GM18870 (cell line): ENCODE results near the gene CENPB.

Experiments
- ATAC-seq: cut with Tn5 transposase; IDR thresholded peaks from one replicate; pipeline ENCODE4 v1.9.1; 2021; ENCODE audit warnings: moderate library complexity; ENCODE audit not compliant: unreplicated experiment

Gene CENPB

DNA sequence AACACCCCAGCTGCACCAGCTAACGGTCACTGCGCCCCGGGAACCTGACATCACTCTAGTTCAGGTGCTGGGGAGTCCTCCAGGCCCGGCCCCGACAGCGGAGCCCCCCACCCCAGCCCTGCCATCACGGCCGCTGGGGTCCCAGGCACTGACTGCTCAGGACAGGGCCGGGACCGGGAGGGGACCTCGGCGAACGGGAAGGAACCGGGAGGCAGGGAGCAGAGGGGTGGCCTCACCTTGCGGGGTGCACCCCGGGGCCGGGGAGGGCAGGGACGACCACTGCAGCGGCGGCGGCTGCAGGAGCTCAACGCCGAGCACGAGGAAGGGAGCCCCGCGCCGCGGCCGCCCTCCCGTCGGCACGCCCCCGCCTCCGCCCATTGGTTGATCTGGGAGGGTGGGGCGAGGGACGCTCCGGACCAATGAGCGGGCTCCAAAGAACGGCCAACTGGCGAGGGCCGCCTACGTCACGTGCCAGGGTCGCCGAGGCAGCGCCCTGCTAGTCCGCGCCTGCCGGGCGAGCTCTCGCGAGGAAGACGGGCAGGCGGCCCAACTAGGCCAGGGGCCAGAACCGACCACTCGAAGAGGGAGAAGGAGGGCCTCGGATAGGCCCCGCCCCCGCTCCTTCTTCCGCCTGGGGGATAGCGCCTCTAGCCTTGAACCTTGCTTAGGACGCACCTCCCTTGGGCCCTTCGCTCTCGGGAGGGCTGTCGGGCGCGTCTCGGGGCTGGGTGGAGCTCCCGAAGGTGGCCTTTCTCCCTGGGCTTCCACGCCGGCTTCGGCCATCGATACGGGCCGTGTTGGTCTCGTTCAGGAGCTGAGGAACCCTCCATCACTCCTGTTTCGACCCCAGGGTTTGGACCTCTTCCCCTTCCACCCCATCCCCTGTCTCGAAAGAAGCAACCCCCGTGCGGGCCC, 18.9 kb downstream of the CENPB start, which contains the start of gene ADISSP:
Gene ADISSP, minus strand, starts transcription at position 327 of the 915 bp plus-strand sequence. CDS start 7,653 bp downstream, outside the sequence.
- ATAC-seq: peak; percentile 87

DNA sequence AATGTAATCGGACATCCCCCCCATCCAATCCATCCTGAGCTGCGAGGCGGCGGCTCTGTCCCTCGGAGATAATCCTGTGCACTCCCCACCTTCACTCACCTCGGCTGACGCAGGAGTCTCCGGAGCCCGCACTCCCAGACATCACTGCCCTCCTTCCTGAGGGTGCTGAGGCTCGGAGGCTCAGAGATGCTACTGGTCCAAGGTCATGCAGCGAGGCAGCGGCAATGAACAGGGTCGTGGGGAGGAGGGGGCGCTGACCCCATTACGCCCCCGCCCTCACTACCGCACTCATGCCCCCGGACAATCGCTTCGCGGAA, 19.5 kb downstream of the CENPB start:
- ATAC-seq: no peak

DNA sequence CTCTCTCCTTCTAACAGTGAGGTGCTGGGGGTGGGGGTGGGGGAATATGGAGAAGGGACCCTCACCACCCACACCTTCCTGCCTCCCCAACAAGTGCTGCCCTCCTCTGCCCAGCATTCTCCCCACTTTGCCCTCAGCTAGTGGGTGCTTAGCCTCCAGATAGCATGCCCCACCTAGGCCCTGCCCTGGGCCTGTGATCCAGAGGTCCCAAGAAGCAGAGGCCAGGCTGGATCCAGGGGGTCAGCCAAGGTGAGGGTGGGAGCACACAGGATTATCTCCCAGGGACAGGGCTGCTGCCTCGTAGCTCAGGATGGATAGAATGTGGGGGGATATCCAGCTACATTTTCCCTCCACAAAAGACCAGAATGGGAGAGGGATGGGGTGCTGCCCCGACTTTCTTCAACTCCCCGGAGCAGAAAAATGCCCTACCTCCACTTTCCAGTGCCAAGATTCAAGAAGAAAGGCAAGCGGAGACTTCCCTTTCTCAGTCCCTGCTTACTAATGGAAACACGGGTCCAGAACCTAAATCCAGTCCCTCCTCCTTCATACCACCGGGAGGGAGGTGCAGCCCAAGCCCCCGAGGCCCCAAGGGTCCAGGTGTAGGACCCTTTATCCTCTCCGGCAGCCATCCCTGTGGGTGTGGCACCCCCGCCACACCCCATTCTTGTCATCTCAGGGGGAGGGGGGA, 20.0 kb downstream of the CENPB start:
- no peak for ATAC-seq

DNA sequence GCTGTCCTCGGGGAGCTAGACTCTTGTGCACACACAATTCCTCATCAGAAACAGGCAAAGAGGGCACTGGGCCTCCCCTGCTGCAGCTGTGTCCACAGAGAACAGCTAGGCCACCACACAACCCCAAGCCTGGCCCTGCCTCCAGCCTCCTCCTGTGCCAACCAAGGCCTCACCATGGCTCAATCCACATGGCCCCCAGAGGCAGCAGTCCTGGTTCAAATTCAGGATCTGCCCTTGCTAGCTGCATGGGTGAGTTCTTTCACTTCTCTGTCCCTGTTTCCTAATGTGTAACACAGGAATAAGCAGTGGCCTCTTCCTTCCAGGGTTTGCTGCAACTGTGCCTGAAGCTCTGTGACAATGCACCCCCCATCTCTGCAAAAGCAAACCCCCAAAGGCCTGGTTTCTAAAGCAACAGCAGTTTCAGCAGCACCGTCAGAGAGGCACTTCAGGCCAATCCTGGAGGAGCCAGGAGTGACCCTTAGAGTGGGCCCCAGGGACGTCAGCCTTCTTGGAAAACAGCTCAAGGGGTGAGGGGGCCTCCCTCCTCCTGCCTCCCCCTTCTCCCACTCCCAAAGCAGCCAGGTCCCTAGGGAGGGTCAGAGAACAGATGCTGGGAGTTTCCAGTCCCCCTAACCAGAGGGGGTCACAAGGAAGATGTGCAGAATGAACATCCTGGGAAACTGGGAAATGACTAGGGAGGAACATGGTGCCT, 21.2 kb downstream of the CENPB start:
- no peak for ATAC-seq

DNA sequence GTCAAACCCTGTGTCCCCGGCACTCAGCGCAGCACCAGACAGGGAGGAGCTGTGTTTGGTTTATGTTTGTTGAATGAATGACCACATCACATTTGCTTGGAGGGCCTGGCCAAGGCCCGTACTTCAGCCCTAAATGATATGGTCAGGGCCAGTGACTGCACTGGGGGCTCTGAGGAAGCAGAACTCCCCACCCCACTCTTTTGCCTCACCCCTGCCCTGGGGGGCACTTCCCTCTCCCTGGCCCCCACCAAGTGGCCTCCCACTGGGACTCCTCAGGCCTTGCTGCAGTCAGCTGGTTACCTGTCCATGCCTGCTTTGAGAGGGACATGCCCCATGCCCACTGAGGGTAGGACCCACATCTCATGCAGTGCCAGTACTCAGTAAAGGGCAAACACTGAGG, 21.9 kb downstream of the CENPB start:
- ATAC-seq: no peak

DNA sequence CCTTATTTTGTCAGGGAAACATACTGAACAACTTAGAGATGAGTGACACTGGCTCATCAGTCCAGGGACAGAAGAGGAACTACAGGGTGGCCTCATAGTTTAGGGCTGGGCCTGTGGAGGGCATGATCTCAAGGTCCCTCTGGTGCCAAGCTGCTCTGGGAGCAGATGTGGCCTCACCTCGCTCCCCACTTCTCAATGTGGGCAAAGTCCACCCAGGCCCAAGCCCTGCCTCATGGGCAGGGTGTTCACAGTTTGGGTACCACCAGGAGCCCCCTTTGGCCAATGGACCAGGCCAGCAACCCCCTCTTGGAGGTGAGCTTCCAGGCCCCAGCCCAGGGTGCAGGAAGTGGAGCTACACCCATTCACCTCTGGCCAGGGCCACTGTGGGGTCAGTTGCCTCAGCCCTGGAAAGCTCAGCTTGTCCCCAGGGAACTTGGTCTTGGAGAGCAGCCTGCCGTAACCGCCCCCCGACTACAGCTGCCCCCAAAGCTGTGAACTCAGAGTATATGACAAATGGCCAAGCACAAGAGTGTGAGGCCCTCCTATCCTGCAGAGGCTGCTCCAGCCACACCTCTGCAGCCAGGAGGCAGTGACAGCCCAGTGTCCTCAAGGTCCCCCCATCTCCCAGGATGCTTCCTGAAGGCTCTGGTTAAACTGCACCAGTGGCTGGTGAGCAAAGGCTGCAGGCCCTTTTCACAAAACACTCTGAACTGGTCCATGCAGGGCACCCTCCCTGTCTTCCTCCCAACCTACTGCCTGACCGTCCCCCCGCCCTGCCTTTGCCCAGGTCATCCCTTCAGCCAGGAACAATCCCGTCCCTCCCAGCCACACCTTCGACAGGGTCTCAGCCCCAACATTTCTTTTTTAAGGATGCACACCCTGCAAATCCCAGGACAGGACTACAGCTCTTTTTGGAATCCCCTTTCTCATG, 22.6 kb downstream of the CENPB start:
- ATAC-seq: no peak

DNA sequence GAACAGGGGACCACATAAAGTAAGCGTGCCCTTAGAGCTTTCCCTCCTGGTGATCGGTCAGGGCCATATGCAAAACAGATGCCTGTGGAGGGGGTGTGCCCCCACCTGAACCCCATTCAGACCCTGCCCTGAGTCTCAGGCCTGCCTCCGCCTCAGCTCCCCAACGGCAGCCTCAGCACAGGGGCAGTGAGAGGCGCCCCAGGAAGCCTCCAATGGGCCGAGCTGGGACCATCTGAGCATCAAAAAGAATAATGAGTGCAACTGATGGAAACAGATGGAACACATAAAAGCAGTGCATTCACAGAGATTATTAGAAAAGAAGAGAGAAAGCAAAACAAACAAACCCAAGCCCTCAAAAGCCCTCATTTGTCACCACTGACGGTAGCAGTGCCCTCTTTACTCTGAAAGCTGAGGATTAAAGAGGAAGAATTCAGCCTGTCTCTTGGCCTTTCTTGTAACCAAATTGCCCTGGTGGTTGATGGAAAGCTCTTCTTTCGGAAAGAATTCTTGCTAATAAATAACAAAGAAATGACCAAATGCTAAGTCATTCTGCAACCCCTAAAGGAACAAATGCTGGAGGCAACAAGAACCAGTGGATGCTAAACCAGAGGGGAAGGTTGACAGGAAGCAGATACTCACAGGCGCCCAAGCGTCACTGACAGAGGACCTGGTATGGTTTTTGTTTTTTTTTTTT, 25.7 kb downstream of the CENPB start:
- ATAC-seq: no peak

DNA sequence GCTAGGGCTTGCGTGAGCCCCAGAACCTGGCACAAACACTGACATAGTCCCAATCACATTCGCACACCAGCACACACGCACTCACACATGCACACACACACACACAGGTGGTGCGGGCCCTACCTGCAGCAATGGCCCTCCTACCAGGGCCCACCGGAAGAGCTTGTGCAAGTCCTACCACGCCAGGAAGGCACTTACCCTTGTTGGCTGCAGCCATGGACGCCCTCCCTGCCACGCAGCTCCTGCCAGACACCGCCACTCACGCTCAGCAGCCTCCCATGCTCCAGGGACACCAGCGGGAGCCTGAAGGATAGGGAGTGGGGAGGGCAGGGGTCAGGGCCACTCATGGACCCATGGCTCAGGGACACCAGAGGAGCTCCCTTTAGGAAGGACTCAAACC, 26.7 kb downstream of the CENPB start:
- no peak for ATAC-seq

DNA sequence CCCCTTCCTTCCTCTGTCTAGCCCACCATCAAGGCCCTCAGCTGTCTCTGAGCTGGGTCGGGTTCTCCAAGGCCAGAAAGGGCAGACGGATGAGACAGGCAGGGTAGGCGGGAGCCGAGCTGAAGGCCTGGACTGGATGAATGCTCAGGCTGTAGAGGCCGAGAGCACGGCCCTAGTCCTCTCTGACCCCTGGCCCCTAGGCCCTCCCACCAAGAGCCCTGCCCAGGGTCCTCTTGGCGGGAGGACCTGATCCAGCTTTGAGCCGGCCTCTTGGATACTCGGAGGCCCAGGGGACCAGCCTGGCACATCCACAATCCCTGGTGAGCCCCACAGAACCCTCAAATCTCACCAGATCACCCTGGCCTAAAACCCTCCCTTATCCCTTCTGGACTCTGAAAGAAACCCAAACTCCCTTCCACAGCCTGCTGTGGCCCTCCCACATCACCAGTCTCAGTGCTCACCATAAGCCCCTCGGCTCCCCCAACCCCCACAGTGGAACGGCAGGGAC, 27.2 kb downstream of the CENPB start:
- no peak for ATAC-seq

DNA sequence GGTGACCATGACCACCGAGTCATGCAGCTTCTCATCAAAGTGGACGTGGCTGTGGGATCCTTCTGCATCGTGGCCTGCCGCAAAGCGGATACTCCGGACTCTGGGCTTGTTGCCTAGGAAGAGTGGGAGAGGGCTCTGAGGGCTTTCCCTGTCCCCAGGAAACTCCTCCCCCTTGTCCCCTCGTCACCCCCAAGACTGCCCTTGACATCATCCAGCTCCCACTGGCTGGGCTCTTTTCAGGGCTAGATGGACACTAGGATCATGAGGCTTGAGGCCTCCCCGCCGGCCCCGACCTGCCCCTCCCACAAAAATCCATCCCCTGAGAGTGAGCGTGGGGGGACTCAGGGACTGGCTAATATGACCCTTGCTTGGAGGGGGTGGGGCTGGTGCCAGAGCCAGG, 28.0 kb downstream of the CENPB start:
- no peak for ATAC-seq

DNA sequence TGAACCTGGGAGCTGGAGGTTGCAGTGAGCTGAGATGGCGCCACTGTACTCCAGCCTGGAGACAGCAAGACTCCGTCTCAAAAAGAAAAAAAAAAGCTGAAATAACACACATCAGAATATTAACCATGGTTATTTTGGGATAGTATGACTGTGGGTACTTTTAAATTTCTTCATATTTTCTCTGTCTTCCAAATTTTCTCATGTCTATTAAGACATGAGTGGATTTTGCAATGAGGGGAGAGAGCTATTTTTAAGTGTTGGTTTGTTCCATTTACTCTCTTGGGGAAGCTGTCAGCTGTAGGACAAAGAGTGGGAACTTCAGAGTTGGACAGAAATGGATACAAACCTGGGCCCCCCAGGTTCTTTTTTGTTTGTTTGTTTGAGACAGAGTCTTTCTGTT, 29.3 kb downstream of the CENPB start:
- no peak for ATAC-seq

DNA sequence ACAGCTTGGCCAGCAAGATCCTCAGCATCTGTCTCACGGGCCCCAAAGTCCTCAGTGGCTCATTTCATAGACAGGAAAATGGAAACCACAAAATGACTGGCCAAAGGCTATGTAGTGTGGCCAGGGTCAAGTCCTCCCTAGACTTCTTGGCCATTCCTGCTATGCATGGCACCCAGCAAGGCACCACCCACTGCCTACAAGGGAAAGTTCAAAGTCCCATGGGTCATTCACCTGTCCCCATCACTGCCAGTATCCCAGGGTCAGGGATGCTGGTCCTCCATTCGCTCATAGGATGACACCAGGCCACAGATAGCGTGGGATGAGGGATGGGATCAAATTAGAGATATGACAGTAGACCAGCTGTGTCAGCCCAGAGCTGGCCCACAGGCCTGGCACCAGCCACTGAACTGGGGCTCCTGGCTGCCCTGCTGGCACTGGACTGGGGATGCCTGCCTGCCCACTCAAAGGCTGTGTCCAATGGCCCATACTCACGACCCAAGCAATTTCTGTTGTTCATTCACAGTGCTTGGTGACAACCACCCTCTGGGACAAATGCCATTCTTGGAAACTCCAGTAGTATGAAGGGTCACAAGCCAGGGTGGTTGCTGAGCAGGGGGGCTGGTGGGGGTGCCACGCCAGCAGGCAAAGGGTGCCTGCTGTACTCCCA, 30.6 kb downstream of the CENPB start:
- no peak for ATAC-seq

DNA sequence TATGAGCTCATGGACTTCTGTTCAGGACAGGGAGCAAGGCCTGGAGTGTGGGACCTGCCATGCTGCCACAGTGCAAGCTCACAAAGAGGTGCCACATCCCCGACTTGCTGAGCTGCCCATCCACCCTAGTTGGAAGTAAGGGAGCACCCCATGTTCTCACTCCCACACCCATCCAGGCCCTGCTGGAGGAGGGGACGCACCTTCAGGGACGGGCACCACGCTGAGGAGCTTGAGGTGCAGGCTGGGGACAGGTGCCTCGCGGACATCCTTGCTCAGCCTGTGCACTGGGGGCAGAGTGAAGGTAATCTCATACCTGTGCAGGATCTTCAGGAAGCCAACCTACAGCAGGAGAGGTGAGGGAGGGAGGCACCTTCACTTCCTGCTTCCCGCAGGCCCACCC, 31.3 kb downstream of the CENPB start:
- no peak for ATAC-seq

DNA sequence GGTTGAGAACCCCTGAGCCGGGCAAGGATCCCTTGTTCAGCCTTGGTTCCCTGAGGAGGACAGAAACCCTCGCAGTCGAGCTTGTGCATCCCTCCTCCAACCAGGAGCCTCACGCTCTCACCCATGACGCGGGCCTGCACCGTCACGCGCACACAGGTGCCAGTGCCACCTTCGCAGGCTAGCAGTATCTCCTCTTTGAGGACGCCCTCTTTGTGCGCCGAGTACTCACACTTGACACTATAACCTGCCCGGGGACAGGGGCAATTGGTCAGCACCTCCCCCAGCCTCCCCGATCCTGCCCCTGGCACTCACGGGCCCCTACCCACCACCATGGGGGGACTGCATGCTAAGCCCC, 32.3 kb downstream of the CENPB start:
- ATAC-seq: no peak

DNA sequence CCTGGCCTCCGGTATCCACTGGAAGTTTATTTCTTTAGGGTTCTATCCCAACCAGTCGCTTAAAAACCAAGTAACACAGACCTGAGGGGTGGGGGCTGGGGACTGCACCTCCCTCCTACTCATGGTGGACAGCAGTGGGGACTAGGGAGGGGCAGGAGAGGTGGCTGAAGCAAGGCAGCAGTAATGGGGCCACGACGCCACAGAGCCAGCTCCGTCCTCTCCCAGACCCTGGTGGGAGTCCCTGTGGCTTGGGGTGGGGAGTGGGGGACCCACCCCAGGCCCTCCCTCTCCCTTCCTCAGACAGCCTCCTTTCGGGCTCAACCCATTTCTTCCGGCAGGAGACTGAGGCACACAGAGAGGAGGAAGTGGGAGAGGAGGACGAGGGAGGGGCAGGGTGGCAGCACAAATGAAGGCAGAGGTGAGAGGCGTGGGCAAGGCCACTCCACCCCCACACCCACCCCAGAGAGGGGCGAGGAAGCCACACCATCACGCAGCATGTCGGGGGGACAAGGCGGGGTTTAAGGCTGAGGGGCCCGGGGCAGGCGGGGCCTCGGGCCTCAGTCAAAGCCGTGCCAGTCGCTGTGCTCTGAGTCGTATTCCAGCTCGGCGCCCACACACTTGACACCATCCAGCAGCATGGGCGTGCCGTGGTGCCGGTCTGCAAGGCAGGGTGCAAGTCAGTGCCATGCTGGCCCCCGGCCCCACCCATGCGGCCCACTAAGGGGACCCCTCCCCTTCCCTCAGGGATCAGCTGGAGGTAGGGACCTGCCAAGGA, 32.9 kb downstream of the CENPB start:
- ATAC-seq: no peak

DNA sequence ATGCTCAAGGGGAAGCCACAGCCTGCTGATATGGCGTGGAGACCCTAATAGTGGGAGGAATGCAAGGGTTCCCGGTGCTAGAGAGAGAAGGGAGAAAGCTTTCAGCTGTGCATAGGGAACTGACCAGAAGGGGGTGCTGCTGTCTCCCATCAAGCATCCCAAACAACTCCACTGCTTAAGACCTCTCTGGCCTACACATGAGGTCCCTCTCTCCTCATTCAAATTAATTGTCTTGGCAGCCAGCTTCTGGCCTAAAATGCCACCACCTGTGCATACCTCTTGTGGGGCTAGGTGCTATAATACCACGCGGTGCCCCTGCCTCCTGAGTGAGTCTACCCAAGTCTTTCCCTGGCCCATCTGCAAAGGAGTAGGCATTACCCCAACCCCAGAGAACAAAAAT, 33.4 kb downstream of the CENPB start:
- no peak for ATAC-seq

DNA sequence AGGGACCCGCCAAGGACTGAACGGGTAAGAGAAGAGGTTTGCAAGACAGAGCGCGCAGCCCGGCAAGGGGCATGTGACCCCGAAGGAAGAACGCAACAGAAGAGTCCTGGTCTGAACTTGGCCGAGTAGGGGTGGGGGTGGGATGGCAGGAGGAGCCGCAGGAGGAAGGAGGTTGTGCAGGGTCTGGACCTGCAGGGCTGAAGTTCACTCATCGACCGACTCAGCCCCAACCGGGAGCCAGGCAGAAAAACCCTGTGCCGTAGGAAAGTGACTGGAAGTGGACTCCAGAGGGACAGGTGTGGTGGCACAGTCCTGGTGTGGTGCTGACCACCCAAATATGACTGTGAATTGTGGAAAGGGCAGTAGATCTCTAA, 34.2 kb downstream of the CENPB start:
- ATAC-seq: no peak

DNA sequence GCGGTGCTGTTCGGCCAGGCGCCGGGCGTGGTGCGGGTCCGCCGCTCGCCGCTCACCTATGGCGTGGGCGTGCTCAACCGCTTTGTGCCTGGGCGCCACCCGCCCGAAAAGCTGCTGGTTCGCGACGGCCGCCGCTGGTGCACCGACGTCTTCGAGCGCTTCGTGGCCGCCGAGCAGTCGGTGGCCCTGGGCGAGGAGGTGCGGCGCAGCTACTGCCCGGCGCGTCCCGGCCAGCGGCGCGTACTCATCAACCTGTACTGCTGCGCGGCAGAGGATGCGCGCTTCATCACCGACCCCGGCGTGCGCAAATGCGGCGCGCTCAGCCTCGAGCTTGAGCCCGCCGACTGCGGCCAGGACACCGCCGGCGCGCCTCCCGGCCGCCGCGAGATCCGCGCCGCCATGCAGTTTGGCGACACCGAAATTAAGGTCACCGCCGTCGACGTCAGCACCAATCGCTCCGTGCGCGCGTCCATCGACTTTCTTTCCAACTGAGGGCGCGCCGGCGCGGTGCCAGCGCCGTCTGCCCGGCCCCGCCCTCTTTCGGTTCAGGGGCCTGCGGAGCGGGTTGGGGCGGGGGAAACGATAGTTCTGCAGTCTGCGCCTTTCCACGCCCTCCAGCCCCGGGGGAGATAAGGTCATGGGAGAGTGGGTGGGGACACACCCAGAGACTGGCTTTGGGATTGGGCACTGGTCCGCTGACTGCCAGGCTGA, 34.7 kb downstream of the CENPB start:
- no peak for ATAC-seq
